IgD-negative memory B cell (primary cell): ENCODE results near the gene PCBP2. TPM values are rescaled to one million over a fixed set of nuclear protein-coding genes. Genes with fewer than 3 reads are reported as not detected.

Source experiments
- H3K27ac Mint-ChIP-seq, 3 donors: one replicate each; pipeline ENCODE4 v1.8.0; 2020 to 2022; ENCODE audit warnings: mild to moderate bottlenecking in 3 of 3, mixed read lengths in 3 of 3, moderate library complexity in 1 of 3
- H3K27me3 Mint-ChIP-seq: one replicate; pipeline ENCODE4 v1.8.0; 2021; ENCODE audit warnings: mixed read lengths
- H3K36me3 Mint-ChIP-seq: one replicate; pipeline ENCODE4 v1.8.0; 2020; ENCODE audit warnings: mild to moderate bottlenecking, mixed read lengths
- H3K4me1 Mint-ChIP-seq, 3 donors: one replicate each; pipeline ENCODE4 v1.8.0; 2020 to 2022; ENCODE audit warnings: mixed read lengths in 3 of 3, mild to moderate bottlenecking in 1 of 3
- H3K4me3 Mint-ChIP-seq, 4 donors: one replicate each; pipeline ENCODE4 v1.8.0; 2020 to 2022; ENCODE audit warnings: mild to moderate bottlenecking in 4 of 4, mixed read lengths in 4 of 4, moderate library complexity in 3 of 4
- H3K9me3 Mint-ChIP-seq, 3 donors: one replicate each; pipeline ENCODE4 v1.8.0; 2020 to 2021; ENCODE audit warnings: mixed read lengths in 3 of 3, mild to moderate bottlenecking in 1 of 3
- polyA plus RNA-seq: library from polyadenylated mRNA; unstranded; fragments of 300-500 nt; fragmentation: Illumina TruSeq; gene quantifications from one replicate; pipeline ENCODE4 v1.2.3, GENCODE V29; 2021

Gene PCBP2
- polyA plus RNA-seq, 1 donor from 2014 or later: 111 TPM

DNA sequence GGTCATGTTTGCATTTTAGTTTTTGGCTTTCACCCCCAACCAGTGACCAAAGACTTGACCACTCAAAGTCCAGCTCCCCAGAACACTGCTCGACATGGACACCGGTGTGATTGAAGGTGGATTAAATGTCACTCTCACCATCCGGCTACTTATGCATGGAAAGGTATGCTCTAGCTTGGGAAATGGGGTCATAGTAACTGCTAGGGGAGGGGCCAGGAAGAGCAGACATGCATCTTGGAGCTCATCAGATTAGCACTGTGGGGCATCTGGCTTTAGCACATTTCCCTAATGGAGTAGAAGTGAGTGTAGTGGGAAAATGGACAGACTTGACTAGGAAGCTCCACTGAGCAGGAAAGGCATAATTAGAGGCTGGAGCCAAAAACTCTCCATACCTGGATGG, 2.8 kb downstream of the PCBP2 start:
- Mint-ChIP-seq H3K4me1 (peaks cover 19 to 28% (median 22%) of the 10 kb centered on the region in 3 donors), H3K27me3 (no peaks in the 10 kb centered on the region), H3K36me3 (peaks cover 6% of the 10 kb centered on the region), H3K27ac (peak overlapping the region in 2 of 3 donors; percentile 16 to 95), H3K9me3 (no peaks in the 10 kb centered on the region), H3K4me3 (peak overlapping the region in 3 of 4 donors; percentile 33 to 76 (median 63))

GRCh38 chr12:53456654-53457366, 4.9 kb downstream of the PCBP2 start:
- Mint-ChIP-seq H3K4me3 (peak overlapping the region in 1 of 4 donors; percentile 69), H3K4me1 (peaks cover 16 to 24% (median 22%) of the 10 kb centered on the region in 3 donors), H3K27ac (no peak overlapping the region), H3K27me3 (no peaks in the 10 kb centered on the region), H3K36me3 (peaks cover 6% of the 10 kb centered on the region), H3K9me3 (no peaks in the 10 kb centered on the region)

GRCh38 chr12:53459097-53459496, 7.2 kb downstream of the PCBP2 start:
- no peaks in the 10 kb centered on the region for H3K27me3 Mint-ChIP-seq
- no peaks in the 10 kb centered on the region for H3K9me3 Mint-ChIP-seq
- no peak overlapping the region for H3K27ac Mint-ChIP-seq
- H3K4me3 Mint-ChIP-seq: no peak overlapping the region
- H3K4me1 Mint-ChIP-seq: peaks cover 7 to 22% (median 10%) of the 10 kb centered on the region in 3 donors
- peaks cover 4% of the 10 kb centered on the region for H3K36me3 Mint-ChIP-seq

GRCh38 chr12:53461059-53461458, 9.2 kb downstream of the PCBP2 start:
- no peaks in the 10 kb centered on the region for H3K27me3 Mint-ChIP-seq
- no peaks in the 10 kb centered on the region for H3K36me3 Mint-ChIP-seq
- H3K4me1 Mint-ChIP-seq: peaks cover 0 to 15% (median 3%) of the 10 kb centered on the region in 3 donors
- peak overlapping the region in 1 of 4 donors; percentile 34 for H3K4me3 Mint-ChIP-seq
- no peaks in the 10 kb centered on the region for H3K9me3 Mint-ChIP-seq
- peak overlapping the region in 2 of 3 donors; percentile 46 to 67 for H3K27ac Mint-ChIP-seq

GRCh38 chr12:53461591-53461990, 9.7 kb downstream of the PCBP2 start:
- H3K9me3 Mint-ChIP-seq: no peaks in the 10 kb centered on the region
- peaks cover 0 to 15% (median 3%) of the 10 kb centered on the region in 3 donors for H3K4me1 Mint-ChIP-seq
- no peak overlapping the region for H3K27ac Mint-ChIP-seq
- peaks cover 2% of the 10 kb centered on the region for H3K36me3 Mint-ChIP-seq
- no peaks in the 10 kb centered on the region for H3K27me3 Mint-ChIP-seq
- H3K4me3 Mint-ChIP-seq: no peak overlapping the region

DNA sequence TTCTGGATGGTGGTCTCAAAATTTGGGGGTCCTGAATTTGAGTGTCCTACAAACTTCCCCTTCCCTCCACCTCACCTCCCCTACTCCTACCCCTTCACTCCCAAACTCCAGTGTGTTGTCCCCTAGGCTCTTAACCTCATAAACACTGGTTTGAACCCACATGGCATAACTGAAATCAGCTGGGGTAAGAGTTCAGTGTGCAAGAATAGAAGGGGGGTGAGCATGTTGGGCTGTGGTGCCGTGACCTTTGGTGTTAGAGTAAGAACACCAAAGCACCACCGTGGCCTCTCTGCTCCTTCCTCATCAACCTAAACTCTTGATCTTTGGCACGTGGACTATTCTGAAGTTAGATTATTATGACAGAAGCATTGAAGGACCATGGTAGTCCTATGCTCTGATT, 11.0 kb downstream of the PCBP2 start:
- Mint-ChIP-seq H3K27me3 (no peaks in the 10 kb centered on the region), H3K4me1 (peaks cover 0 to 15% (median 3%) of the 10 kb centered on the region in 3 donors), H3K36me3 (peaks cover 2% of the 10 kb centered on the region), H3K9me3 (no peaks in the 10 kb centered on the region), H3K27ac (no peak overlapping the region), H3K4me3 (no peak overlapping the region)

GRCh38 chr12:53463802-53464560, 12.1 kb downstream of the PCBP2 start:
- peaks cover 2% of the 10 kb centered on the region for H3K36me3 Mint-ChIP-seq
- H3K4me1 Mint-ChIP-seq: peaks cover 0 to 15% (median 6%) of the 10 kb centered on the region in 3 donors
- peak overlapping the region in 1 of 3 donors; percentile 56 for H3K27ac Mint-ChIP-seq
- no peaks in the 10 kb centered on the region for H3K27me3 Mint-ChIP-seq
- H3K4me3 Mint-ChIP-seq: no peak overlapping the region
- no peaks in the 10 kb centered on the region for H3K9me3 Mint-ChIP-seq

GRCh38 chr12:53464685-53465418, 12.9 kb downstream of the PCBP2 start:
- H3K36me3 Mint-ChIP-seq: peaks cover 2% of the 10 kb centered on the region
- no peak overlapping the region for H3K4me3 Mint-ChIP-seq
- peak overlapping the region in 1 of 3 donors; percentile 63 for H3K27ac Mint-ChIP-seq
- H3K4me1 Mint-ChIP-seq: peaks cover 0 to 15% (median 6%) of the 10 kb centered on the region in 3 donors
- H3K9me3 Mint-ChIP-seq: no peaks in the 10 kb centered on the region
- no peaks in the 10 kb centered on the region for H3K27me3 Mint-ChIP-seq

GRCh38 chr12:53465679-53466078, 13.8 kb downstream of the PCBP2 start:
- H3K9me3 Mint-ChIP-seq: no peaks in the 10 kb centered on the region
- peaks cover 2% of the 10 kb centered on the region for H3K36me3 Mint-ChIP-seq
- H3K27me3 Mint-ChIP-seq: no peaks in the 10 kb centered on the region
- peak overlapping the region in 2 of 4 donors; percentile 5 to 25 for H3K4me3 Mint-ChIP-seq
- no peak overlapping the region for H3K27ac Mint-ChIP-seq
- H3K4me1 Mint-ChIP-seq: peaks cover 0 to 9% (median 5%) of the 10 kb centered on the region in 3 donors

DNA sequence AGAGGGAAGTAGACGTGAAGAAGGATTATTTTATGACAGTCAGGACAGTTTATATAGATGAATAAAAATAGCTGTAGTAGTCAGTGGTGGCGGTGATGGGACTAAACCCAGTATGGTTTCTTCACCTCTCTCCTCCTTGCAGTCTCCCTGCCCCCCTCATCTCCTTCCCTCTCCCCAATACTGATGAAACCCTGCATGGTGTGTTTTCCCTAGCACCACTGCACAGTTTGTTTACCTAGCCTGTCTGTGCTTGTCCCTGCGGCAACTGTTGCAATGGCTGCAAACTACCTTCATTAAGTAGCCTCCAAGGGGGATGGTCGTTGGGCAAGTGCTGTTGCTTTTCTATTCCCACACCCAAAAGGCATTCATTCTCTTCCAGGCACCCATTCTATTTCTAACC, 14.7 kb downstream of the PCBP2 start:
- Mint-ChIP-seq H3K27ac (no peak overlapping the region), H3K9me3 (no peaks in the 10 kb centered on the region), H3K27me3 (no peaks in the 10 kb centered on the region), H3K36me3 (peaks cover 2% of the 10 kb centered on the region), H3K4me1 (peaks cover 2 to 8% (median 5%) of the 10 kb centered on the region in 3 donors), H3K4me3 (no peak overlapping the region)

- Mint-ChIP-seq H3K27ac (no peak overlapping the region), H3K27me3 (no peaks in the 10 kb centered on the region), H3K4me3 (no peak overlapping the region), H3K9me3 (no peaks in the 10 kb centered on the region), H3K4me1 (peaks cover 3 to 11% (median 6%) of the 10 kb centered on the region in 3 donors), H3K36me3 (peaks cover 2% of the 10 kb centered on the region)
Observed at GRCh38 chr12:53467082-53467481, 15.2 kb downstream of the PCBP2 start.

GRCh38 chr12:53467880-53468279, 16.0 kb downstream of the PCBP2 start:
- Mint-ChIP-seq H3K9me3 (no peaks in the 10 kb centered on the region), H3K27me3 (no peaks in the 10 kb centered on the region), H3K27ac (peak overlapping the region in 2 of 3 donors; percentile 43 to 56), H3K4me1 (peaks cover 6 to 10% (median 8%) of the 10 kb centered on the region in 3 donors), H3K4me3 (no peak overlapping the region), H3K36me3 (peaks cover 2% of the 10 kb centered on the region)

- Mint-ChIP-seq H3K27ac (peak overlapping the region in 2 of 3 donors; percentile 59 to 83), H3K4me3 (no peak overlapping the region), H3K4me1 (peaks cover 6 to 10% (median 8%) of the 10 kb centered on the region in 3 donors), H3K27me3 (no peaks in the 10 kb centered on the region), H3K9me3 (no peaks in the 10 kb centered on the region), H3K36me3 (peaks cover 2% of the 10 kb centered on the region)
Observed at GRCh38 chr12:53468282-53468681, 16.4 kb downstream of the PCBP2 start.

- Mint-ChIP-seq H3K4me1 (peaks cover 13 to 19% (median 18%) of the 10 kb centered on the region in 3 donors), H3K27ac (peak overlapping the region in 1 of 3 donors; percentile 49), H3K36me3 (peaks cover 2% of the 10 kb centered on the region), H3K4me3 (no peak overlapping the region), H3K9me3 (no peaks in the 10 kb centered on the region), H3K27me3 (no peaks in the 10 kb centered on the region)
Observed at GRCh38 chr12:53472056-53472582, 20.2 kb downstream of the PCBP2 start.
